Measurements from ENCODE around the gene SLIT3.
A peak's percentile ranks its signal among the peaks of the same experiment; 100 is the strongest.

SLIT3 gene

DNA sequence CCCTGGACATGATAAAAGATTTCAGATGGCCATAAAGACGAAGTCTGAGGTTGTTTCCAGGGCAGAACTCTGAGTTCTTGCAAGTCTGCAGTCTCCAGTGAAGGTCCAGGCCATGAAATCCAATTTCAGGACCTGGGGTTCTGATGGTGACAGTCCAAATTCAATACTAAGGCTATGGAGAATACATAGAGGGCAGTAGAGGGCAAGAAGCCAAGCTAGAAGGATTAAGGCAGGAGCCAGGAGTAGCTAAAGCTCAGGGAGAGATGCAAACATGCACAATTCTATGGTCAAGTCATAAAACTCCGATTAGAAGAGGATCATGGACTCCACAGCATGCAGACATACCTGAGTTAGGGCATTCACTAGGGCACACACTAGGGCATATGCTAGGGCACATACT lies 11.4 kb downstream of the SLIT3 start:
- no peaks in the 10 kb centered on the region for H3K9me3 ChIP-seq (ENCODE audit: insufficient read depth, low read length, severe bottlenecking)
- no peak for ATAC-seq (ENCODE audit: insufficient read depth, low read depth)
- H3K36me3 ChIP-seq (ENCODE audit: insufficient read depth, low read length) = no peaks in the 10 kb centered on the region
- H3K4me2 ChIP-seq (ENCODE audit: insufficient read depth, low read length) = no peak overlapping the region
- H2AFZ ChIP-seq (ENCODE audit: low read depth, low read length) = no peak overlapping the region
- no peaks in the 10 kb centered on the region for H4K20me1 ChIP-seq (ENCODE audit: insufficient read depth, low read length)
- H3K9ac ChIP-seq (ENCODE audit: low read depth, low read length) = no peak overlapping the region
- no peaks in the 10 kb centered on the region for H3K4me1 ChIP-seq (ENCODE audit: insufficient read depth, low read length)
- H3K79me2 ChIP-seq (ENCODE audit: insufficient read depth, low read length) = no peaks in the 10 kb centered on the region
- DNase-seq = no peak
- H3K27me3 ChIP-seq (ENCODE audit: insufficient read depth, low read length, poor library complexity) = no peaks in the 10 kb centered on the region
- no peak overlapping the region for H3K4me3 ChIP-seq (ENCODE audit: low read depth in 1 of 2, low read length in 2 of 2)
- TF ChIP-seq, protein P1, sequence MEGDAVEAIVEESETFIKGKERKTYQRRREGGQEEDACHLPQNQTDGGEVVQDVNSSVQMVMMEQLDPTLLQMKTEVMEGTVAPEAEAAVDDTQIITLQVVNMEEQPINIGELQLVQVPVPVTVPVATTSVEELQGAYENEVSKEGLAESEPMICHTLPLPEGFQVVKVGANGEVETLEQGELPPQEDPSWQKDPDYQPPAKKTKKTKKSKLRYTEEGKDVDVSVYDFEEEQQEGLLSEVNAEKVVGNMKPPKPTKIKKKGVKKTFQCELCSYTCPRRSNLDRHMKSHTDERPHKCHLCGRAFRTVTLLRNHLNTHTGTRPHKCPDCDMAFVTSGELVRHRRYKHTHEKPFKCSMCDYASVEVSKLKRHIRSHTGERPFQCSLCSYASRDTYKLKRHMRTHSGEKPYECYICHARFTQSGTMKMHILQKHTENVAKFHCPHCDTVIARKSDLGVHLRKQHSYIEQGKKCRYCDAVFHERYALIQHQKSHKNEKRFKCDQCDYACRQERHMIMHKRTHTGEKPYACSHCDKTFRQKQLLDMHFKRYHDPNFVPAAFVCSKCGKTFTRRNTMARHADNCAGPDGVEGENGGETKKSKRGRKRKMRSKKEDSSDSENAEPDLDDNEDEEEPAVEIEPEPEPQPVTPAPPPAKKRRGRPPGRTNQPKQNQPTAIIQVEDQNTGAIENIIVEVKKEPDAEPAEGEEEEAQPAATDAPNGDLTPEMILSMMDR (IDR thresholded peaks at IDR 0.05; ENCODE audit: borderline replicate concordance, extremely low read depth, low read length, poor library complexity, severe bottlenecking) = peak; percentile 12
- no peak for TF ChIP-seq EZH2 (IDR thresholded peaks at IDR 0.05; ENCODE audit: borderline replicate concordance, low read depth, low read length, severe bottlenecking)
- no peak overlapping the region for H3K27ac ChIP-seq (ENCODE audit: low read length)

DNA sequence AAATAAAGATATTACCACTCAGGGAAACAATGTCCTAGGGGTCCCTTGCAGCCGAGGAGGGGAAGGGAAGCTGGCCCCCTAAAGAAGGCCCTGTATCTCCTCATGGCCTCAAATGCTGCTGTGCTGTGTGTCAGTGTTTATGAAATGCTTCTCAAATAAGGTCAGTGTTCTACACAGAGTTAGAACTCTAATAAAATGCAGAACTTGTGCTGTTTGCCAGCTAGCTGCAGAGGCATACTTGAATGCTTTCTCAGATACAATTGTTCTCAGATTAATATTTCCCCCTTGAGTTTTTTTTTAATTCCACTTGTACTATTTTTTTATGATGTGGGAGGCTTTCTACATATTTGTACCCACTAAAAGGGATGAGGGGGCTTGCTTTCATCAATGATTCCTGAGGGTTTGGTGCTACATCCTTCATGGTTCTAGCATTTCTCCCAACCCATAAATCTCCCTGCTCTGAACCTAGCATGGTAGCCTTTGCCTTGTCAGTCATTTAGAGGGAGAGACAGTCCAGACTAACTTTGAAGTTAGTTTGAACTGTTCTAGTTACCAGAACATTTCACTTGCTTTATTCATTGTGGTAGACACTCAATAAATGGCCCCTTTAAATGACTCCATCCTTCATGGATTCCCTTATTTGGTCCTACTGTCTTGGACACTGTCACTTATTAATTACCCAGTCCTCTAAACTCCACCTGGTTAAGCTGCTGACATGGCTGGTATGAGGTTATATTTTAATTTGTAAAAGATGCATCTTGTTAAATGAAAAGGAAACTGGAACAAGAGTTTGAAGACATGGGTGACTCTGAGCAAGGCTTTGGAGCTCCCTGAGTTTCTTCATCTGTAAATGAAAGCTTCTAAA lies 12.6 kb downstream of the SLIT3 start:
- TF ChIP-seq, protein P1 (IDR thresholded peaks at IDR 0.05; ENCODE audit: borderline replicate concordance, extremely low read depth, low read length, poor library complexity, severe bottlenecking) = no peak
- TF ChIP-seq EZH2 (IDR thresholded peaks at IDR 0.05; ENCODE audit: borderline replicate concordance, low read depth, low read length, severe bottlenecking) = no peak
- no peaks in the 10 kb centered on the region for H4K20me1 ChIP-seq (ENCODE audit: insufficient read depth, low read length)
- H3K4me1 ChIP-seq (ENCODE audit: insufficient read depth, low read length) = no peaks in the 10 kb centered on the region
- no peak overlapping the region for H2AFZ ChIP-seq (ENCODE audit: low read depth, low read length)
- H3K4me3 ChIP-seq (ENCODE audit: low read depth in 1 of 2, low read length in 2 of 2) = no peak overlapping the region
- H3K27me3 ChIP-seq (ENCODE audit: insufficient read depth, low read length, poor library complexity) = no peaks in the 10 kb centered on the region
- no peak overlapping the region for H3K27ac ChIP-seq (ENCODE audit: low read length)
- no peak for ATAC-seq (ENCODE audit: insufficient read depth, low read depth)
- no peak overlapping the region for H3K4me2 ChIP-seq (ENCODE audit: insufficient read depth, low read length)
- H3K9ac ChIP-seq (ENCODE audit: low read depth, low read length) = no peak overlapping the region
- H3K9me3 ChIP-seq (ENCODE audit: insufficient read depth, low read length, severe bottlenecking) = no peaks in the 10 kb centered on the region
- H3K79me2 ChIP-seq (ENCODE audit: insufficient read depth, low read length) = no peaks in the 10 kb centered on the region
- no peak for DNase-seq
- H3K36me3 ChIP-seq (ENCODE audit: insufficient read depth, low read length) = no peaks in the 10 kb centered on the region

DNA sequence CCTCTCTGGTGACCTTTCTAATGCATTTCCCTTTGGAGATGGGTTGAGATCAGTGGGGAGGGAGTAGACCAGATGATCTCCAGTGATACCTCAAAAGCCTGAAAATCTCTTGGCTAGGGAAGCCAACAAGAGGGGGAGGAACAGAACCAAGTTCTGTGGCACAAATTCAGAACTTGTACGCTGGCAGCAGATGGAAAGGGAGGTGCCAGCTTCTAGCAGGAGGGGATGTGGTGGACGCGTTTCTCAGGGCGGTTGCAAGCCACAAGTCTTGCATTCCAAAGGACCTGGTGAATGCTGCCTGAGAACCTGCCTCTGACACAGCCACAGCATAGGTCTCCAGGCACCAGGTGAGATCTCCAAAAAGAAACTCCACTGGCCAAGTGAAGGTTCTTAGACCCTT lies 13.4 kb downstream of the SLIT3 start:
- Histone ChIP-seq H2AFZ (ENCODE audit: low read depth, low read length) (no peak overlapping the region), H3K27me3 (ENCODE audit: insufficient read depth, low read length, poor library complexity) (no peaks in the 10 kb centered on the region), H3K4me3 (ENCODE audit: low read depth in 1 of 2, low read length in 2 of 2) (no peak overlapping the region), H3K9ac (ENCODE audit: low read depth, low read length) (no peak overlapping the region), H3K9me3 (ENCODE audit: insufficient read depth, low read length, severe bottlenecking) (no peaks in the 10 kb centered on the region), H3K36me3 (ENCODE audit: insufficient read depth, low read length) (no peaks in the 10 kb centered on the region), H4K20me1 (ENCODE audit: insufficient read depth, low read length) (no peaks in the 10 kb centered on the region), H3K27ac (ENCODE audit: low read length) (no peak overlapping the region), H3K4me2 (ENCODE audit: insufficient read depth, low read length) (no peak overlapping the region), H3K79me2 (ENCODE audit: insufficient read depth, low read length) (no peaks in the 10 kb centered on the region), H3K4me1 (ENCODE audit: insufficient read depth, low read length) (no peaks in the 10 kb centered on the region)
- DNase-seq = no peak
- TF ChIP-seq, protein P1 (IDR thresholded peaks at IDR 0.05; ENCODE audit: borderline replicate concordance, extremely low read depth, low read length, poor library complexity, severe bottlenecking) = no peak
- no peak for TF ChIP-seq EZH2 (IDR thresholded peaks at IDR 0.05; ENCODE audit: borderline replicate concordance, low read depth, low read length, severe bottlenecking)
- no peak for ATAC-seq (ENCODE audit: insufficient read depth, low read depth)

All from DND-41 (cell line).